SJSA1 (cell line): ENCODE measurements around the gene PLXNA4. TPM values are rescaled to one million over a fixed set of nuclear protein-coding genes. Genes with fewer than 3 reads are reported as not detected.

Experiments used
- DNase-seq, 2 experiments: peaks; one replicate each; pipeline ENCODE4 v3.0.0-alpha.2; 2015 to 2020; ENCODE audit warnings: low spot score in 2 of 2, low read depth in 1 of 2
- H3K27ac ChIP-seq: fragments of 250-450 bp; sonication (Bioruptor Pico); 2 replicates; pipeline ENCODE4 v1.5.1; 2020; ENCODE audit warnings: mild to moderate bottlenecking, moderate library complexity
- H3K27me3 ChIP-seq: fragments of 250-450 bp; sonication (Bioruptor Pico); replicated peaks from 2 replicates; pipeline ENCODE4 v1.5.1; 2020; ENCODE audit warnings: mild to moderate bottlenecking, moderate library complexity
- H3K36me3 ChIP-seq: fragments of 250-450 bp; sonication (Bioruptor Pico); 2 replicates; pipeline ENCODE4 v1.5.1; 2020; ENCODE audit warnings: mild to moderate bottlenecking
- H3K4me1 ChIP-seq: fragments of 250-450 bp; sonication (Bioruptor Pico); replicated peaks from 2 replicates; pipeline ENCODE4 v1.6.1; 2021; ENCODE audit warnings: mild to moderate bottlenecking
- H3K4me3 ChIP-seq: fragments of 250-450 bp; sonication (Bioruptor Pico); 2 replicates; pipeline ENCODE4 v1.5.1; 2020; ENCODE audit warnings: mild to moderate bottlenecking
- H3K9me3 ChIP-seq: fragments of 250-450 bp; sonication (Bioruptor Pico); replicated peaks from 2 replicates; pipeline ENCODE4 v1.5.1; 2020; ENCODE audit warnings: mild to moderate bottlenecking
- total RNA-seq: library from RNA; depleted of rRNA; stranded (reverse); fragments of >200 nt; shearing (Covaris generic); gene quantifications from 2 replicates; pipeline ENCODE4 v1.2.3, GENCODE V29; 2014

The PLXNA4 gene
- total RNA-seq, 1 experiment from 2014 or later = not detected

GRCh38 chr7:132491391-132491945 lies 84.8 kb downstream of the PLXNA4 start:
- Histone ChIP-seq H3K27me3 (peaks cover under 1% of the 10 kb centered on the region; the same call in 1 of the 2 replicates), H3K36me3 (no peaks in the 10 kb centered on the region), H3K9me3 (no peaks in the 10 kb centered on the region), H3K27ac (no peak overlapping the region), H3K4me1 (no peaks in the 10 kb centered on the region), H3K4me3 (no peak overlapping the region)
- no peak for DNase-seq

- DNase-seq = no peak
- H3K4me1 ChIP-seq = no peaks in the 10 kb centered on the region
These were observed 85.8 kb downstream of the PLXNA4 start for GRCh38 chr7:132490474-132490873.

GRCh38 chr7:132489776-132490237 lies 86.5 kb downstream of the PLXNA4 start:
- H3K4me3 ChIP-seq = no peak overlapping the region
- no peaks in the 10 kb centered on the region for H3K36me3 ChIP-seq
- no peak overlapping the region for H3K27ac ChIP-seq
- no peaks in the 10 kb centered on the region for H3K9me3 ChIP-seq
- H3K4me1 ChIP-seq = no peaks in the 10 kb centered on the region
- DNase-seq = no peak
- peaks cover 4% of the 10 kb centered on the region; the same call in 1 of the 2 replicates for H3K27me3 ChIP-seq

More at GRCh38 chr7:132490474-132490873, 85.8 kb downstream of the PLXNA4 start:
- Histone ChIP-seq H3K27ac (no peak overlapping the region), H3K27me3 (peaks cover 4% of the 10 kb centered on the region; the same call in 1 of the 2 replicates), H3K36me3 (no peaks in the 10 kb centered on the region), H3K4me3 (no peak overlapping the region), H3K9me3 (no peaks in the 10 kb centered on the region)

GRCh38 chr7:132488634-132489302 lies 87.5 kb downstream of the PLXNA4 start:
- Histone ChIP-seq H3K36me3 (no peaks in the 10 kb centered on the region), H3K27ac (no peak overlapping the region), H3K27me3 (peaks cover 4% of the 10 kb centered on the region; the same call in 1 of the 2 replicates), H3K9me3 (no peaks in the 10 kb centered on the region), H3K4me3 (no peak overlapping the region), H3K4me1 (no peaks in the 10 kb centered on the region)
- no peak for DNase-seq

GRCh38 chr7:132486274-132486610 lies 90.0 kb downstream of the PLXNA4 start:
- no peak overlapping the region for H3K4me3 ChIP-seq
- H3K9me3 ChIP-seq = no peaks in the 10 kb centered on the region
- DNase-seq = no peak
- H3K36me3 ChIP-seq = no peaks in the 10 kb centered on the region
- peaks cover 7% of the 10 kb centered on the region; the same call in 1 of the 2 replicates for H3K27me3 ChIP-seq
- no peaks in the 10 kb centered on the region for H3K4me1 ChIP-seq
- no peak overlapping the region for H3K27ac ChIP-seq

GRCh38 chr7:132485600-132486273 lies 90.5 kb downstream of the PLXNA4 start:
- Histone ChIP-seq H3K36me3 (no peaks in the 10 kb centered on the region), H3K9me3 (no peaks in the 10 kb centered on the region), H3K27ac (no peak overlapping the region), H3K4me3 (no peak overlapping the region), H3K4me1 (no peaks in the 10 kb centered on the region), H3K27me3 (peaks cover 7% of the 10 kb centered on the region; the same call in 1 of the 2 replicates)
- DNase-seq = no peak

GRCh38 chr7:132485136-132485535 lies 91.1 kb downstream of the PLXNA4 start:
- H3K36me3 ChIP-seq = no peaks in the 10 kb centered on the region
- H3K27me3 ChIP-seq = peaks cover 7% of the 10 kb centered on the region; the same call in 1 of the 2 replicates
- H3K27ac ChIP-seq = no peak overlapping the region
- no peak overlapping the region for H3K4me3 ChIP-seq
- no peak for DNase-seq
- no peaks in the 10 kb centered on the region for H3K9me3 ChIP-seq
- no peaks in the 10 kb centered on the region for H3K4me1 ChIP-seq

GRCh38 chr7:132482866-132483265 lies 93.4 kb downstream of the PLXNA4 start:
- Histone ChIP-seq H3K4me1 (no peaks in the 10 kb centered on the region), H3K9me3 (no peaks in the 10 kb centered on the region), H3K4me3 (no peak overlapping the region), H3K27me3 (peaks cover 7% of the 10 kb centered on the region; the same call in 1 of the 2 replicates), H3K36me3 (no peaks in the 10 kb centered on the region), H3K27ac (no peak overlapping the region)
- no peak for DNase-seq

- no peak for DNase-seq
- Histone ChIP-seq H3K27me3 (0 out of 2 replicates have a peak, but pooled peaks cover 6% of the 10 kb centered on the region), H3K4me1 (no peaks in the 10 kb centered on the region), H3K9me3 (no peaks in the 10 kb centered on the region), H3K4me3 (no peak overlapping the region), H3K36me3 (no peaks in the 10 kb centered on the region), H3K27ac (no peak overlapping the region)
These were observed 95.7 kb downstream of the PLXNA4 start for GRCh38 chr7:132480534-132480933.

GRCh38 chr7:132476541-132476940 lies 99.7 kb downstream of the PLXNA4 start:
- DNase-seq = no peak
- H3K4me3 ChIP-seq = no peak overlapping the region
- no peaks in the 10 kb centered on the region for H3K4me1 ChIP-seq
- H3K27ac ChIP-seq = no peak overlapping the region
- no peaks in the 10 kb centered on the region for H3K9me3 ChIP-seq
- H3K36me3 ChIP-seq = no peaks in the 10 kb centered on the region
- 0 out of 2 replicates have a peak, but pooled peaks cover 3% of the 10 kb centered on the region for H3K27me3 ChIP-seq

- DNase-seq = no peak
- Histone ChIP-seq H3K36me3 (no peaks in the 10 kb centered on the region), H3K27ac (no peak overlapping the region), H3K4me1 (no peaks in the 10 kb centered on the region), H3K9me3 (no peaks in the 10 kb centered on the region), H3K4me3 (no peak overlapping the region), H3K27me3 (0 out of 2 replicates have a peak, but pooled peaks cover 3% of the 10 kb centered on the region)
These were observed 100.6 kb downstream of the PLXNA4 start for GRCh38 chr7:132475669-132476116.

- H3K4me1 ChIP-seq = no peaks in the 10 kb centered on the region
- 0 out of 2 replicates have a peak, but pooled peaks cover 3% of the 10 kb centered on the region for H3K27me3 ChIP-seq
- no peak for DNase-seq
These were observed 101.1 kb downstream of the PLXNA4 start for GRCh38 chr7:132475037-132475668.

GRCh38 chr7:132472463-132473120 lies 103.7 kb downstream of the PLXNA4 start:
- no peak overlapping the region for H3K4me3 ChIP-seq
- no peaks in the 10 kb centered on the region for H3K9me3 ChIP-seq
- 0 out of 2 replicates have a peak, but pooled peaks cover 3% of the 10 kb centered on the region for H3K27me3 ChIP-seq
- no peak for DNase-seq
- H3K36me3 ChIP-seq = no peaks in the 10 kb centered on the region
- no peaks in the 10 kb centered on the region for H3K4me1 ChIP-seq
- H3K27ac ChIP-seq = no peak overlapping the region

More at GRCh38 chr7:132475037-132475668, 101.1 kb downstream of the PLXNA4 start:
- Histone ChIP-seq H3K27ac (no peak overlapping the region), H3K9me3 (no peaks in the 10 kb centered on the region), H3K36me3 (no peaks in the 10 kb centered on the region), H3K4me3 (no peak overlapping the region)
